Kidney (tissue), 14 donors: Measurements from ENCODE around the gene EGFL7. TPM values are rescaled to one million over a fixed set of nuclear protein-coding genes. Genes with fewer than 3 reads are reported as not detected.
"Not testable (repeated sequence)": the region's sequence is repeated elsewhere in the genome, so short reads cannot be mapped to it uniquely, and the experiment has no call there.

Source experiments
- DNase-seq, 5 donors: peaks; one replicate each; pipeline ENCODE4 v3.0.0-alpha.2; 2013 to 2020
- FAIRE-seq: peaks from 2 replicates; lab custom pipeline; 2012; peaks lifted over from hg19 to GRCh38; lab: Jason Lieb, UNC
- H3K27ac ChIP-seq, 2 donors: one replicate each; pipeline ENCODE4 v1.7.0; 2013; ENCODE audit warnings: low read depth in 2 of 2, low read length in 2 of 2, inconsistent platforms in 1 of 2
- H3K27me3 ChIP-seq: one replicate; pipeline ENCODE4 v1.7.1; 2013; ENCODE audit warnings: low read length, inconsistent platforms; ENCODE audit not compliant: control insufficient read depth, insufficient read depth
- H3K36me3 ChIP-seq, 3 donors: one replicate each; pipeline versions ENCODE4 v1.7.0 to v1.7.1; 2013; ENCODE audit warnings: low read length in 3 of 3, control low read depth in 1 of 3, inconsistent platforms in 1 of 3; ENCODE audit not compliant: insufficient read depth in 3 of 3, control insufficient read depth in 2 of 3
- H3K4me1 ChIP-seq, 3 donors: one replicate each; pipeline versions ENCODE4 v1.7.0 to v1.7.1; 2013; ENCODE audit warnings: low read length in 3 of 3, inconsistent platforms in 1 of 3, low read depth in 1 of 3; ENCODE audit not compliant: control insufficient read depth in 2 of 3, insufficient read depth in 2 of 3
- H3K4me3 ChIP-seq, 3 donors: one replicate each; pipeline versions ENCODE4 v1.7.0 to v1.8.1; 2013; ENCODE audit warnings: low read length in 3 of 3, control low read depth in 1 of 3, inconsistent platforms in 1 of 3
- H3K9ac ChIP-seq, 3 donors: one replicate each; pipeline versions ENCODE4 v1.7.0 to v1.7.1; 2013; ENCODE audit warnings: low read length in 3 of 3, control low read depth in 1 of 3, inconsistent platforms in 1 of 3
- H3K9me3 ChIP-seq, 3 donors: one replicate each; pipeline versions ENCODE4 v1.7.0 to v1.7.1; 2013; ENCODE audit warnings: low read length in 3 of 3, control low read depth in 1 of 3, inconsistent platforms in 1 of 3; ENCODE audit not compliant: control insufficient read depth in 2 of 3, insufficient read depth in 1 of 3
- intact Hi-C: fragments of 100-400 bp; cut with DNase I; formaldehyde crosslinking; loops from one replicate; pipeline ENCODE4 v1.11.1; 2022
- polyA plus RNA-seq: library from polyadenylated mRNA; stranded (reverse); fragments of 350-450 nt; fragmentation: Illumina TruSeq; extraction: RNeasy Lipid Tissue Mini Kit (QIAGEN cat#74804); gene quantifications from one replicate; pipeline ENCODE4 v1.2.3, GENCODE V29; 2014; ENCODE audit warnings: low read depth, low replicate concordance; ENCODE audit not compliant: insufficient read depth
- total RNA-seq: library from RNA; stranded (reverse); fragmentation: NEBNext Ultra II Directional; extraction: Animal tissue kit (Norgen Biotek cat#: 25700); gene quantifications from one replicate; pipeline ENCODE4 v1.2.1, GENCODE V29; 2021
- TF ChIP-seq, protein P1 (sequence below): IDR thresholded peaks from 3 replicates; pipeline ENCODE4 v1.5.1; 2012; ENCODE audit warnings: mild to moderate bottlenecking, moderate library complexity, borderline replicate concordance; ENCODE audit not compliant: insufficient read depth; ENCODE audit errors: extremely low read depth
- donor health status: control.
- donor health status: control.
- donor health status: control.
- donor health status: control.
- donor health status: control.
- donor health status: DM: yes; HTN: yes; CAD: no.
- donor health status: Normal renal cell carcinoma (clear cell type).

EGFL7 gene
- total and polyA plus RNA-seq, 2 donors from 2014 or later = 137 to 140 TPM

- intact Hi-C loops = loop anchor here (5.0 to 10.0 kb wide), 2 partner anchors 85 to 143 kb away; partner anchors contain the start of gene NOTCH1
- Histone ChIP-seq H3K4me1 (peaks cover 8 to 24% (median 21%) of the 10 kb centered on the region in 3 donors), H3K4me3 (no peak overlapping the region), H3K9me3 (peaks cover 0 to 2% (median 0%) of the 10 kb centered on the region in 3 donors), H3K27ac (no peak overlapping the region), H3K27me3 (peaks cover 4% of the 10 kb centered on the region), H3K36me3 (peaks cover 0 to 3% (median 0%) of the 10 kb centered on the region in 3 donors), H3K9ac (no peak overlapping the region)
- FAIRE-seq (no peak), DNase-seq (peak; percentile 76 to 86 (median 85))
- TF ChIP-seq, protein P1, sequence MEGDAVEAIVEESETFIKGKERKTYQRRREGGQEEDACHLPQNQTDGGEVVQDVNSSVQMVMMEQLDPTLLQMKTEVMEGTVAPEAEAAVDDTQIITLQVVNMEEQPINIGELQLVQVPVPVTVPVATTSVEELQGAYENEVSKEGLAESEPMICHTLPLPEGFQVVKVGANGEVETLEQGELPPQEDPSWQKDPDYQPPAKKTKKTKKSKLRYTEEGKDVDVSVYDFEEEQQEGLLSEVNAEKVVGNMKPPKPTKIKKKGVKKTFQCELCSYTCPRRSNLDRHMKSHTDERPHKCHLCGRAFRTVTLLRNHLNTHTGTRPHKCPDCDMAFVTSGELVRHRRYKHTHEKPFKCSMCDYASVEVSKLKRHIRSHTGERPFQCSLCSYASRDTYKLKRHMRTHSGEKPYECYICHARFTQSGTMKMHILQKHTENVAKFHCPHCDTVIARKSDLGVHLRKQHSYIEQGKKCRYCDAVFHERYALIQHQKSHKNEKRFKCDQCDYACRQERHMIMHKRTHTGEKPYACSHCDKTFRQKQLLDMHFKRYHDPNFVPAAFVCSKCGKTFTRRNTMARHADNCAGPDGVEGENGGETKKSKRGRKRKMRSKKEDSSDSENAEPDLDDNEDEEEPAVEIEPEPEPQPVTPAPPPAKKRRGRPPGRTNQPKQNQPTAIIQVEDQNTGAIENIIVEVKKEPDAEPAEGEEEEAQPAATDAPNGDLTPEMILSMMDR = peak; percentile 53
Observed at GRCh38 chr9:136629879-136630661, 32.6 kb upstream of the EGFL7 start.

- TF ChIP-seq, protein P1 = no peak
- Histone ChIP-seq H3K9ac (no peak overlapping the region), H3K27me3 (peaks cover 4% of the 10 kb centered on the region), H3K36me3 (peaks cover 0 to 3% (median 0%) of the 10 kb centered on the region in 3 donors), H3K4me1 (peaks cover 8 to 19% (median 16%) of the 10 kb centered on the region in 3 donors), H3K27ac (no peak overlapping the region), H3K4me3 (peak overlapping the region in 1 of 3 donors; percentile 37), H3K9me3 (peaks cover 0 to 2% (median 0%) of the 10 kb centered on the region in 3 donors)
- DNase-seq (no peak), FAIRE-seq (no peak)
- intact Hi-C loops = no loop called here
Observed at GRCh38 chr9:136630662-136630992, 32.1 kb upstream of the EGFL7 start.

- Histone ChIP-seq H3K9ac (peak overlapping the region in 1 of 3 donors; percentile 12), H3K4me1 (peaks cover 8 to 12% (median 12%) of the 10 kb centered on the region in 3 donors), H3K36me3 (peaks cover 0 to 3% (median 0%) of the 10 kb centered on the region in 3 donors), H3K27ac (no peak overlapping the region), H3K27me3 (peaks cover 4% of the 10 kb centered on the region), H3K4me3 (peak overlapping the region in 1 of 3 donors; percentile 41), H3K9me3 (peaks cover 0 to 2% (median 0%) of the 10 kb centered on the region in 3 donors)
- FAIRE-seq (no peak), DNase-seq (peak; percentile 83 to 90 (median 88))
- TF ChIP-seq, protein P1 = peak; percentile 88
- intact Hi-C loops = no loop called here
Observed at GRCh38 chr9:136631038-136632000, 31.4 kb upstream of the EGFL7 start.

- H3K36me3 ChIP-seq, H3K27ac ChIP-seq, H3K4me3 ChIP-seq, H3K27me3 ChIP-seq, H3K9ac ChIP-seq, intact Hi-C loops, DNase-seq, FAIRE-seq, H3K9me3 ChIP-seq: not testable (repeated sequence)
- peaks cover 8 to 12% (median 12%) of the 10 kb centered on the region in 3 donors for H3K4me1 ChIP-seq
Observed at GRCh38 chr9:136632072-136632471, 30.6 kb upstream of the EGFL7 start.

DNA sequence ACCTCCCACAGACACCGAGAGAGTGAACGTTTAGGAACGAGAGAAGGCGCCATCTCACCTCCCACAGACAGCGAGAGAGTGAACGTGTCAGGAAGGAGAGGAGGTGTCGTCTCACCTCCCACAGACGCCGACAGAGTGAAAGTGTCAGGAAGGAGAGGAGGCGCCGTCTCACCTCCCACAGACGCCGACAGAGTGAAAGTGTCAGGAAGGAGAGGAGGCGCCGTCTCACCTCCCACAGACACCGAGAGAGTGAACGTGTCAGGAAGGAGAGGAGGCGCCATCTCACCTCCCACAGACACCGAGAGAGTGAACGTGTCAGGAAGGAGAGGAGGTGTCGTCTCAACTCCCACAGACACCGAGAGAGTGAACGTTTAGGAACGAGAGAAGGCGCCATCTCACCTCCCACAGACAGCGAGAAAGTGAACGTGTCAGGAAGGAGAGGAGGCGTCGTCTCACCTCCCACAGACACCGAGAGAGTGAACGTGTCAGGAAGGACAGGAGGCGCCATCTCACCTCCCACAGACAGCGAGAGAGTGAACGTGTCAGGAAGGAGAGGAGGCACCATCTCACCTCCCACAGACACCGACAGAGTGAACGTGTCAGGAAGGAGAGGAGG lies 30.1 kb upstream of the EGFL7 start:
- FAIRE-seq, DNase-seq, H3K27me3 ChIP-seq, intact Hi-C loops, H3K36me3 ChIP-seq, H3K27ac ChIP-seq, H3K9me3 ChIP-seq, H3K4me3 ChIP-seq, H3K9ac ChIP-seq: not testable (repeated sequence)
- peaks cover 8 to 12% (median 12%) of the 10 kb centered on the region in 3 donors for H3K4me1 ChIP-seq
